WTC11 (cell line): Measurements from ENCODE around the gene TACR2.

Source experiments
- FOXJ3 ChIP-seq: sonication (generic); formaldehyde crosslinking; IDR thresholded peaks from 2 replicates; pipeline ENCODE4 v1.9.0; 2021; ENCODE audit warnings: missing genetic modification reagents, mild to moderate bottlenecking, borderline replicate concordance
- FOXP1 ChIP-seq: sonication (generic); formaldehyde crosslinking; IDR thresholded peaks from 2 replicates; pipeline ENCODE4 v1.8.0; 2022; ENCODE audit warnings: missing genetic modification reagents, mild to moderate bottlenecking, moderate library complexity, borderline replicate concordance
- IRF2 ChIP-seq: sonication (generic); formaldehyde crosslinking; IDR thresholded peaks from 2 replicates; pipeline ENCODE4 v1.8.0; 2022; ENCODE audit warnings: low read depth, missing genetic modification reagents, borderline replicate concordance
- KAT7 ChIP-seq: sonication (generic); formaldehyde crosslinking; IDR thresholded peaks from 2 replicates; pipeline ENCODE4 v1.8.1; 2023; ENCODE audit warnings: missing genetic modification reagents, mild to moderate bottlenecking, borderline replicate concordance
- ZBTB21 ChIP-seq: sonication (generic); formaldehyde crosslinking; IDR thresholded peaks from 2 replicates; pipeline ENCODE4 v1.8.1; 2023; ENCODE audit warnings: mild to moderate bottlenecking, missing genetic modification reagents, borderline replicate concordance
- ZNF121 ChIP-seq: sonication (generic); formaldehyde crosslinking; IDR thresholded peaks from 2 replicates; pipeline ENCODE4 v1.8.0; 2023; ENCODE audit warnings: missing genetic modification reagents
- ZNF671 ChIP-seq: fragments of 250-450 bp; sonication (Bioruptor Pico); IDR thresholded peaks from 2 replicates; pipeline ENCODE4 v1.8.0; 2021; ENCODE audit warnings: mild to moderate bottlenecking
- TF ChIP-seq, protein P1 (sequence below): sonication (generic); formaldehyde crosslinking; IDR thresholded peaks from 2 replicates; pipeline ENCODE4 v1.8.1; 2022; ENCODE audit warnings: low read depth, mild to moderate bottlenecking, moderate library complexity, missing genetic modification reagents, borderline replicate concordance
- TF ChIP-seq, protein P2 (sequence below): sonication (generic); formaldehyde crosslinking; IDR thresholded peaks from 2 replicates; pipeline ENCODE4 v1.8.1; 2023; ENCODE audit warnings: mild to moderate bottlenecking, moderate library complexity, missing genetic modification reagents
- TF ChIP-seq, protein P3 (sequence below): sonication (generic); formaldehyde crosslinking; IDR thresholded peaks from 2 replicates; pipeline ENCODE4 v1.8.1; 2023; ENCODE audit warnings: mild to moderate bottlenecking, missing genetic modification reagents, moderate library complexity
- TF ChIP-seq, protein P4 (sequence below): sonication (generic); formaldehyde crosslinking; IDR thresholded peaks from 2 replicates; pipeline ENCODE4 v1.8.0; 2022; ENCODE audit warnings: mild to moderate bottlenecking, missing genetic modification reagents
- TF ChIP-seq, protein P5 (sequence below): sonication (generic); formaldehyde crosslinking; IDR thresholded peaks from 2 replicates; pipeline ENCODE4 v1.8.0; 2022; ENCODE audit warnings: mild to moderate bottlenecking, missing genetic modification reagents
- TF ChIP-seq, protein P6 (sequence below): fragments of 200-600 bp; IDR thresholded peaks from 2 replicates; pipeline ENCODE4 v1.8.0; 2022; ENCODE audit warnings: antibody characterized with exemption

DNA sequence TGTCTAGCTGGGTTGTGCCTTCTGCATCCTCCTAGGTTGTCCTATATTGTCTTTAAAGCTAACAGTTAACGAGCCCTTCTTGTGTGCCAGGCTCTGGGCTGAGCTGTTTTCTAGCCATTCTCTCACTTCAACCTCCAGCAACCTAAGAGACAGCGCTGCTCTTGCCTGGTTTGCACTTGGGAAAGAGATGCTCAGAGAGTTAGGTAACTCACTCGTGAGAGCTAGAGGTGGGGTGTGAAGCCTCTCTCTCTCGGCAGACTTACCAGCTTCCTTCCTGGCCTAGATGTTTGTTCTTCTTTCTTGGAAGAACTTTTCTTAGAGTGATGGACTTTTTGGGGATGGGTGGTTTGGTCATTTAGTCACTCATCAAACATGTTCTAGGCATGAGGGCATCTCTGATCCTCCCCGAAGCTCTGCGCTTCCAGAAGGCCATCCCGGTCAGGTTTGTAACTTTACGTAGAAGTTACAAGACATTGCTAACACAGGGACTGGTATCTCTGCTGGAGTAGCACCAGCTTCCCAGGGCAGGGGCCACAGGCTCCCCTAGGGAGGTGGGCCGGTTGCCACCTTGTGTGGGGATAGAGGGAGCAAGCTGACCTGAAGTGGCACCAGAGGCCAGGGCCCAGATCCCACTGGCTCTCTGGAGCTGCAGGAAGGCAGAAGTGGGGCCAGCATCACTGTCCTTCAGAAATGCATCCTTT lies 48.9 kb upstream of the TACR2 start:
- TF ChIP-seq KAT7 (no peak), ZNF671 (no peak), ZBTB21 (no peak), IRF2 (CRISPR knock-in tag) (no peak), ZNF121 (no peak), FOXJ3 (CRISPR knock-in tag) (no peak), FOXP1 (CRISPR knock-in tag) (no peak)
- TF ChIP-seq, protein P1, sequence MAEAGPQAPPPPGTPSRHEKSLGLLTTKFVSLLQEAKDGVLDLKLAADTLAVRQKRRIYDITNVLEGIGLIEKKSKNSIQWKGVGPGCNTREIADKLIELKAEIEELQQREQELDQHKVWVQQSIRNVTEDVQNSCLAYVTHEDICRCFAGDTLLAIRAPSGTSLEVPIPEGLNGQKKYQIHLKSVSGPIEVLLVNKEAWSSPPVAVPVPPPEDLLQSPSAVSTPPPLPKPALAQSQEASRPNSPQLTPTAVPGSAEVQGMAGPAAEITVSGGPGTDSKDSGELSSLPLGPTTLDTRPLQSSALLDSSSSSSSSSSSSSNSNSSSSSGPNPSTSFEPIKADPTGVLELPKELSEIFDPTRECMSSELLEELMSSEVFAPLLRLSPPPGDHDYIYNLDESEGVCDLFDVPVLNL (CRISPR knock-in tag): no peak
- TF ChIP-seq, protein P2, sequence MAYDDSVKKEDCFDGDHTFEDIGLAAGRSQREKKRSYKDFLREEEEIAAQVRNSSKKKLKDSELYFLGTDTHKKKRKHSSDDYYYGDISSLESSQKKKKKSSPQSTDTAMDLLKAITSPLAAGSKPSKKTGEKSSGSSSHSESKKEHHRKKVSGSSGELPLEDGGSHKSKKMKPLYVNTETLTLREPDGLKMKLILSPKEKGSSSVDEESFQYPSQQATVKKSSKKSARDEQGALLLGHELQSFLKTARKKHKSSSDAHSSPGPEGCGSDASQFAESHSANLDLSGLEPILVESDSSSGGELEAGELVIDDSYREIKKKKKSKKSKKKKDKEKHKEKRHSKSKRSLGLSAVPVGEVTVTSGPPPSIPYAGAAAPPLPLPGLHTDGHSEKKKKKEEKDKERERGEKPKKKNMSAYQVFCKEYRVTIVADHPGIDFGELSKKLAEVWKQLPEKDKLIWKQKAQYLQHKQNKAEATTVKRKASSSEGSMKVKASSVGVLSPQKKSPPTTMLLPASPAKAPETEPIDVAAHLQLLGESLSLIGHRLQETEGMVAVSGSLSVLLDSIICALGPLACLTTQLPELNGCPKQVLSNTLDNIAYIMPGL (CRISPR knock-in tag): no peak
- TF ChIP-seq, protein P3, sequence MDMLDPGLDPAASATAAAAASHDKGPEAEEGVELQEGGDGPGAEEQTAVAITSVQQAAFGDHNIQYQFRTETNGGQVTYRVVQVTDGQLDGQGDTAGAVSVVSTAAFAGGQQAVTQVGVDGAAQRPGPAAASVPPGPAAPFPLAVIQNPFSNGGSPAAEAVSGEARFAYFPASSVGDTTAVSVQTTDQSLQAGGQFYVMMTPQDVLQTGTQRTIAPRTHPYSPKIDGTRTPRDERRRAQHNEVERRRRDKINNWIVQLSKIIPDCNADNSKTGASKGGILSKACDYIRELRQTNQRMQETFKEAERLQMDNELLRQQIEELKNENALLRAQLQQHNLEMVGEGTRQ (CRISPR knock-in tag): no peak
- TF ChIP-seq, protein P4, sequence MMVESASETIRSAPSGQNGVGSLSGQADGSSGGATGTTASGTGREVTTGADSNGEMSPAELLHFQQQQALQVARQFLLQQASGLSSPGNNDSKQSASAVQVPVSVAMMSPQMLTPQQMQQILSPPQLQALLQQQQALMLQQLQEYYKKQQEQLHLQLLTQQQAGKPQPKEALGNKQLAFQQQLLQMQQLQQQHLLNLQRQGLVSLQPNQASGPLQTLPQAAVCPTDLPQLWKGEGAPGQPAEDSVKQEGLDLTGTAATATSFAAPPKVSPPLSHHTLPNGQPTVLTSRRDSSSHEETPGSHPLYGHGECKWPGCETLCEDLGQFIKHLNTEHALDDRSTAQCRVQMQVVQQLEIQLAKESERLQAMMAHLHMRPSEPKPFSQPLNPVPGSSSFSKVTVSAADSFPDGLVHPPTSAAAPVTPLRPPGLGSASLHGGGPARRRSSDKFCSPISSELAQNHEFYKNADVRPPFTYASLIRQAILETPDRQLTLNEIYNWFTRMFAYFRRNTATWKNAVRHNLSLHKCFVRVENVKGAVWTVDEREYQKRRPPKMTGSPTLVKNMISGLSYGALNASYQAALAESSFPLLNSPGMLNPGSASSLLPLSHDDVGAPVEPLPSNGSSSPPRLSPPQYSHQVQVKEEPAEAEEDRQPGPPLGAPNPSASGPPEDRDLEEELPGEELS (CRISPR knock-in tag): no peak
- TF ChIP-seq, protein P5, sequence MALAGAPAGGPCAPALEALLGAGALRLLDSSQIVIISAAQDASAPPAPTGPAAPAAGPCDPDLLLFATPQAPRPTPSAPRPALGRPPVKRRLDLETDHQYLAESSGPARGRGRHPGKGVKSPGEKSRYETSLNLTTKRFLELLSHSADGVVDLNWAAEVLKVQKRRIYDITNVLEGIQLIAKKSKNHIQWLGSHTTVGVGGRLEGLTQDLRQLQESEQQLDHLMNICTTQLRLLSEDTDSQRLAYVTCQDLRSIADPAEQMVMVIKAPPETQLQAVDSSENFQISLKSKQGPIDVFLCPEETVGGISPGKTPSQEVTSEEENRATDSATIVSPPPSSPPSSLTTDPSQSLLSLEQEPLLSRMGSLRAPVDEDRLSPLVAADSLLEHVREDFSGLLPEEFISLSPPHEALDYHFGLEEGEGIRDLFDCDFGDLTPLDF (CRISPR knock-in tag): no peak
- TF ChIP-seq, protein P6, sequence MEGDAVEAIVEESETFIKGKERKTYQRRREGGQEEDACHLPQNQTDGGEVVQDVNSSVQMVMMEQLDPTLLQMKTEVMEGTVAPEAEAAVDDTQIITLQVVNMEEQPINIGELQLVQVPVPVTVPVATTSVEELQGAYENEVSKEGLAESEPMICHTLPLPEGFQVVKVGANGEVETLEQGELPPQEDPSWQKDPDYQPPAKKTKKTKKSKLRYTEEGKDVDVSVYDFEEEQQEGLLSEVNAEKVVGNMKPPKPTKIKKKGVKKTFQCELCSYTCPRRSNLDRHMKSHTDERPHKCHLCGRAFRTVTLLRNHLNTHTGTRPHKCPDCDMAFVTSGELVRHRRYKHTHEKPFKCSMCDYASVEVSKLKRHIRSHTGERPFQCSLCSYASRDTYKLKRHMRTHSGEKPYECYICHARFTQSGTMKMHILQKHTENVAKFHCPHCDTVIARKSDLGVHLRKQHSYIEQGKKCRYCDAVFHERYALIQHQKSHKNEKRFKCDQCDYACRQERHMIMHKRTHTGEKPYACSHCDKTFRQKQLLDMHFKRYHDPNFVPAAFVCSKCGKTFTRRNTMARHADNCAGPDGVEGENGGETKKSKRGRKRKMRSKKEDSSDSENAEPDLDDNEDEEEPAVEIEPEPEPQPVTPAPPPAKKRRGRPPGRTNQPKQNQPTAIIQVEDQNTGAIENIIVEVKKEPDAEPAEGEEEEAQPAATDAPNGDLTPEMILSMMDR: no peak
